Tibial nerve (tissue), 3 donors: ENCODE results near the gene C17orf67.

Experiments
- CTCF ChIP-seq, 5 experiments: fragments of 200-600 bp in 3 of 5; fragments of 450-650 bp in 2 of 5; sonication (generic) in 3 of 5; IDR thresholded peaks; one replicate each; pipeline ENCODE4 v1.5.1; 2016 to 2019; ENCODE audit warnings: antibody characterized with exemption in 5 of 5, mild to moderate bottlenecking in 3 of 5, moderate library complexity in 2 of 5
- POLR2A ChIP-seq, 2 donors: fragments of 450-650 bp; IDR thresholded peaks; one replicate each; pipeline ENCODE4 v1.6.1; 2017; ENCODE audit warnings: antibody characterized with exemption in 2 of 2, mild to moderate bottlenecking in 2 of 2, moderate library complexity in 2 of 2

GRCh38 chr17:56809820-56810179 is 23.9 kb downstream of the C17orf67 start:
- no peak for TF ChIP-seq POLR2A (IDR thresholded peaks at IDR 0.05)
- no peak for TF ChIP-seq CTCF (IDR thresholded peaks at IDR 0.05)
